HEK293T (cell line): Measurements from ENCODE around the gene SARNP.

ENCODE experiments used
- ARNT ChIP-seq: fragments of 450-650 bp; IDR thresholded peaks from 2 replicates; pipeline ENCODE4 v1.6.1; 2017; ENCODE audit warnings: mild to moderate bottlenecking
- BHLHE40 ChIP-seq: fragments of 450-650 bp; IDR thresholded peaks from 2 replicates; pipeline ENCODE4 v1.6.1; 2016; ENCODE audit warnings: mild to moderate bottlenecking, moderate library complexity, borderline replicate concordance
- HDGF ChIP-seq: fragments of 450-650 bp; IDR thresholded peaks from 2 replicates; pipeline ENCODE4 v1.6.1; 2017; ENCODE audit warnings: antibody characterized with exemption, borderline replicate concordance
- L3MBTL2 ChIP-seq: fragments of 450-650 bp; conservative IDR thresholded peaks from 2 replicates; pipeline ENCODE4 v1.6.1; 2016; ENCODE audit warnings: mild to moderate bottlenecking
- SP1 ChIP-seq: fragments of 450-650 bp; IDR thresholded peaks from 2 replicates; pipeline ENCODE4 v1.6.1; 2017
- TF ChIP-seq, protein P1 (sequence below): fragments of 450-650 bp; IDR thresholded peaks from 2 replicates; pipeline ENCODE4 v1.6.1; 2016

DNA sequence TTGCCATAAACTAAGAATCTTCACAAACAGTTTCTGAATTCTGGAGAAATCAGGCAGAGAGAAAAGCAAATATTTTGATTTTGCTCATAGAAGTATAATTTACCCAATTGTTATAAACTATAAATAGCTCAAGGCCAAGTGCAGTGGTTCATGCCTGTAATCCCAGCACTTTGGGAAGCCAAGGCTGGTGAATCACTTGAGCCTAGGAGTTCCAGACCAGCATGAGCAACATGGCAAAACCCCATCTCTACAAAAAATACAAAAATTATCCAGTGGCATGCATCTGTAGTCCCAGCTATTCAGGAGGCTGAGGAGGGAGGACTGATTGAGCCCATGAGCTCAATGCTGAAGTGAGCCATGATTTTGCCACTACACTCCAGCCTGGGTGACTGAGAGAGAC is 44.8 kb upstream of the SARNP start:
- TF ChIP-seq HDGF (no peak), SP1 (no peak), BHLHE40 (no peak), ARNT (no peak), L3MBTL2 (no peak)
- TF ChIP-seq, protein P1, sequence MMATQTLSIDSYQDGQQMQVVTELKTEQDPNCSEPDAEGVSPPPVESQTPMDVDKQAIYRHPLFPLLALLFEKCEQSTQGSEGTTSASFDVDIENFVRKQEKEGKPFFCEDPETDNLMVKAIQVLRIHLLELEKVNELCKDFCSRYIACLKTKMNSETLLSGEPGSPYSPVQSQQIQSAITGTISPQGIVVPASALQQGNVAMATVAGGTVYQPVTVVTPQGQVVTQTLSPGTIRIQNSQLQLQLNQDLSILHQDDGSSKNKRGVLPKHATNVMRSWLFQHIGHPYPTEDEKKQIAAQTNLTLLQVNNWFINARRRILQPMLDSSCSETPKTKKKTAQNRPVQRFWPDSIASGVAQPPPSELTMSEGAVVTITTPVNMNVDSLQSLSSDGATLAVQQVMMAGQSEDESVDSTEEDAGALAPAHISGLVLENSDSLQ: no peak
